Measurements from ENCODE around the gene CDKL2. TPM values are rescaled to one million over a fixed set of nuclear protein-coding genes. Genes with fewer than 3 reads are reported as not detected.

Gene CDKL2
- total and polyA plus RNA-seq, 8 donors: 2.2 to 22.6 (median 6.0) TPM

GRCh38 chr4:75598390-75598789, 31.9 kb downstream of the CDKL2 start:
- intact Hi-C loops (cut with DNase I): no loop called here
- ATAC-seq (no peak), DNase-seq (no peak)
- H3K9me3 ChIP-seq: no peaks in the 10 kb centered on the region
- H3K4me1 ChIP-seq: no peaks in the 10 kb centered on the region
- no peaks in the 10 kb centered on the region for H3K27me3 ChIP-seq
- H3K4me3 ChIP-seq: no peak overlapping the region
- no peaks in the 10 kb centered on the region for H3K36me3 ChIP-seq
- TF ChIP-seq CTCF (IDR thresholded peaks at IDR 0.05): no peak
- no peak overlapping the region for H3K27ac ChIP-seq

- DNase-seq: no peak
- Histone ChIP-seq H3K9me3 (no peaks in the 10 kb centered on the region), H3K4me3 (no peak overlapping the region), H3K27ac (no peak overlapping the region), H3K27me3 (no peaks in the 10 kb centered on the region), H3K4me1 (no peaks in the 10 kb centered on the region), H3K36me3 (no peaks in the 10 kb centered on the region)
- no peak for TF ChIP-seq CTCF (IDR thresholded peaks at IDR 0.05)
- no peak for ATAC-seq
- intact Hi-C loops (cut with DNase I): no loop called here
Measured at GRCh38 chr4:75596061-75596460, 34.3 kb downstream of the CDKL2 start.

GRCh38 chr4:75593393-75593792, 36.9 kb downstream of the CDKL2 start:
- no peak for TF ChIP-seq CTCF (IDR thresholded peaks at IDR 0.05)
- H3K4me1 ChIP-seq: no peaks in the 10 kb centered on the region
- intact Hi-C loops (cut with DNase I): no loop called here
- no peaks in the 10 kb centered on the region for H3K27me3 ChIP-seq
- no peaks in the 10 kb centered on the region for H3K9me3 ChIP-seq
- no peak for ATAC-seq
- H3K36me3 ChIP-seq: no peaks in the 10 kb centered on the region
- no peak overlapping the region for H3K4me3 ChIP-seq
- H3K27ac ChIP-seq: no peak overlapping the region
- DNase-seq: no peak

- Histone ChIP-seq H3K27ac (no peak overlapping the region), H3K36me3 (no peaks in the 10 kb centered on the region), H3K4me3 (no peak overlapping the region), H3K9me3 (no peaks in the 10 kb centered on the region), H3K4me1 (no peaks in the 10 kb centered on the region), H3K27me3 (no peaks in the 10 kb centered on the region)
- no peak for TF ChIP-seq CTCF (IDR thresholded peaks at IDR 0.05)
- intact Hi-C loops (cut with DNase I): no loop called here
- no peak for ATAC-seq
- no peak for DNase-seq
Measured at GRCh38 chr4:75584067-75584466, 46.3 kb downstream of the CDKL2 start.

GRCh38 chr4:75567725-75568124, 62.6 kb downstream of the CDKL2 start:
- Histone ChIP-seq H3K4me1 (no peaks in the 10 kb centered on the region), H3K9me3 (no peaks in the 10 kb centered on the region), H3K27me3 (no peaks in the 10 kb centered on the region), H3K4me3 (no peak overlapping the region), H3K27ac (no peak overlapping the region), H3K36me3 (no peaks in the 10 kb centered on the region)
- DNase-seq: no peak
- intact Hi-C loops (cut with DNase I): no loop called here
- ATAC-seq: no peak
- TF ChIP-seq CTCF (IDR thresholded peaks at IDR 0.05): no peak

All from left lung (tissue), 10 donors.